ENCODE measurements around the gene RIIAD1.
"Not testable (repeated sequence)": the region's sequence is repeated elsewhere in the genome, so short reads cannot be mapped to it uniquely, and the experiment has no call there.

RIIAD1 gene

GRCh38 chr1:151737026-151737425 lies 15.7 kb downstream of the RIIAD1 start:
- no peak for DNase-seq (ENCODE audit: low read depth)

GRCh38 chr1:151737479-151737878 lies 16.2 kb downstream of the RIIAD1 start:
- no peak for DNase-seq (ENCODE audit: low read depth)

GRCh38 chr1:151739590-151740355 lies 18.5 kb downstream of the RIIAD1 start:
- no peak for DNase-seq (ENCODE audit: low read depth)

- DNase-seq (ENCODE audit: low read depth) = no peak
Measured at GRCh38 chr1:151741516-151741915, 20.2 kb downstream of the RIIAD1 start.

- no peak for DNase-seq (ENCODE audit: low read depth)
Measured at GRCh38 chr1:151756291-151756690, 35.0 kb downstream of the RIIAD1 start.

GRCh38 chr1:151759241-151759640 lies 37.9 kb downstream of the RIIAD1 start:
- DNase-seq (ENCODE audit: low read depth) = no peak

- DNase-seq (ENCODE audit: low read depth) = no peak
Measured at GRCh38 chr1:151760597-151761385, 39.5 kb downstream of the RIIAD1 start.

GRCh38 chr1:151762941-151763921 lies 41.9 kb downstream of the RIIAD1 start, which contains the start of gene MRPL9:
TSS of gene MRPL9 (minus strand) at chr1:151763496. CDS start at chr1:151763479, 17 bp downstream.
- peak; percentile 76 for DNase-seq (ENCODE audit: low read depth)

GRCh38 chr1:151763990-151764389 lies 42.7 kb downstream of the RIIAD1 start:
- DNase-seq (ENCODE audit: low read depth) = no peak

GRCh38 chr1:151768351-151769066 lies 47.2 kb downstream of the RIIAD1 start:
- not testable (repeated sequence) for DNase-seq (ENCODE audit: low read depth)

GRCh38 chr1:151769270-151769669 lies 47.9 kb downstream of the RIIAD1 start:
- DNase-seq (ENCODE audit: low read depth) = not testable (repeated sequence)

GRCh38 chr1:151773702-151774101 lies 52.4 kb downstream of the RIIAD1 start:
- DNase-seq (ENCODE audit: low read depth) = no peak

GRCh38 chr1:151774256-151774922 lies 53.1 kb downstream of the RIIAD1 start:
- no peak for DNase-seq (ENCODE audit: low read depth)

- DNase-seq (ENCODE audit: low read depth) = no peak
Measured at GRCh38 chr1:151775894-151776664, 54.8 kb downstream of the RIIAD1 start.

- DNase-seq (ENCODE audit: low read depth) = no peak
Measured at GRCh38 chr1:151776665-151777062, 55.3 kb downstream of the RIIAD1 start.

GRCh38 chr1:151777317-151777716 lies 56.0 kb downstream of the RIIAD1 start:
- no peak for DNase-seq (ENCODE audit: low read depth)

Data from stimulated activated CD8-positive, alpha-beta memory T cell treated with anti-CD3 and anti-CD28 coated beads, Interleukin-12 subunit alpha, Interleukin-12 subunit beta, amount 100 ng/mL, for 1 hour (primary cell).